Pulmonary artery endothelial cell (primary cell): Measurements from ENCODE around the gene TBL2. TPM values are rescaled to one million over a fixed set of nuclear protein-coding genes. Genes with fewer than 3 reads are reported as not detected.
"Not testable (repeated sequence)": the region's sequence is repeated elsewhere in the genome, so short reads cannot be mapped to it uniquely, and the experiment has no call there.

Source experiments
- DNase-seq: peaks from one replicate; pipeline ENCODE4 v3.0.0-alpha.2; 2011; ENCODE audit warnings: low read depth, low spot score
- total RNA-seq: library from RNA; depleted of rRNA; stranded (reverse); fragments of >200 nt; gene quantifications from 2 replicates; pipeline ENCODE4 v1.2.3, GENCODE V29; 2014

TBL2 gene
- total RNA-seq, 1 donor from 2014 or later = 47.0 TPM

DNA sequence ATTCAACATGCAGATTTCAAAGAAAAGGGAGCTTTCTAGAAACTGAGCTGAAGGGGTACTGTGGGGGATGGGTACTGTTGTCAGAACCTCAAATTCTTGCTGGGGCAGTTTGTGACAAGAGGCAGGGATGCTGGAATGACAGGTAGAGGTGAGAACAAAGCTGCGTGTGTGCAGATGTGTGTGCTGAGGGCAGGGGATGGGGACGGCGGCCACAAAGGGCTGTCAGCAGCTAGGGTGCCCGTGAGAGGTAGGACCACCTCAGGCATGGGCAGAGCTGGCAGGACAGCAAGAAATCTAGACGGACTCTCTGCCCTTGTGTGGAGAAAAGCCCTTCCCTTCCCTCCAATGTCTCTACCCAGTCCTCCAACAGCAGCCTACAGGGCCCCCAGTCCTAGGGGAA is 41.9 kb downstream of the TBL2 start:
- no peak for DNase-seq

DNA sequence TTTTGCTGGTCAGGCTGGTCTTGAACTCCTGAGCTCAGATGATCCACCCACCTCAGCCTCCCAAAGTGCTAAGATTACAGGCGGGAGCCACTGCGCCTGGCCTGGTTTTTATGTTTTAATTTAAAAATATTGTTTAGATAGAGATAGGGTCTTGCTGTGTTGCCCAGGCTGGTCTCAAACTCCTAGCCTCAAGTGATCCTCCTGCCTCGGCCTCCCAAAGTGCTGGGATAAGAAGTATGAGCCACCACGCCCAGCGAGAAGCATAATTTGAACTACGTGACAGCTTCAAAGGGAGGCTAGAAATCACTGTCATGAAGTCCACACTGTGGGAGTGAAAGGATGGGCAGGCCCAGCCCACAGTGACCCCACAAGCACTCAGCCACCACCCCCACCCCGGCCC is 42.5 kb downstream of the TBL2 start:
- DNase-seq = not testable (repeated sequence)

- DNase-seq = no peak
Observed at GRCh38 chr7:73533742-73534141, 44.6 kb downstream of the TBL2 start.

- DNase-seq = no peak
Observed at GRCh38 chr7:73532224-73532623, 46.2 kb downstream of the TBL2 start.

DNA sequence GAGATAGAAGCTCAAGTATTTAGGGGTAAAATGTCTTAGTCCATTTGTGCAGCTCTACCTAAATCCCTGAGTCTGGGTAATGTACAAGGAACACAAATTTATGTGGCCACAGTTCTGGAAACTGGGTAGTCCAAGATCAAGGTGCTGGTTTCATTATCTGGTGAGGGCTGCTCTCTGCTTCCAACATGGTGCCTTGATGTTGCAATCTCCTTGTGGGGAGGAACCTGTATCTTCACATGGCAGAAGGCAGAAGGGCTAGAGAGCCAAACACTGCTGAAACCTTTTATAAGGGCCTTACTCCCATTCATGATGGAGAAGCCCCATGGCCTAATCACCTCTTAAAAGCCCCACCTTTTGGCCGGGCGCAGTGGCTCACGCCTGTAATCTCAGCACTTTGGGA is 47.6 kb downstream of the TBL2 start:
- DNase-seq = no peak

DNA sequence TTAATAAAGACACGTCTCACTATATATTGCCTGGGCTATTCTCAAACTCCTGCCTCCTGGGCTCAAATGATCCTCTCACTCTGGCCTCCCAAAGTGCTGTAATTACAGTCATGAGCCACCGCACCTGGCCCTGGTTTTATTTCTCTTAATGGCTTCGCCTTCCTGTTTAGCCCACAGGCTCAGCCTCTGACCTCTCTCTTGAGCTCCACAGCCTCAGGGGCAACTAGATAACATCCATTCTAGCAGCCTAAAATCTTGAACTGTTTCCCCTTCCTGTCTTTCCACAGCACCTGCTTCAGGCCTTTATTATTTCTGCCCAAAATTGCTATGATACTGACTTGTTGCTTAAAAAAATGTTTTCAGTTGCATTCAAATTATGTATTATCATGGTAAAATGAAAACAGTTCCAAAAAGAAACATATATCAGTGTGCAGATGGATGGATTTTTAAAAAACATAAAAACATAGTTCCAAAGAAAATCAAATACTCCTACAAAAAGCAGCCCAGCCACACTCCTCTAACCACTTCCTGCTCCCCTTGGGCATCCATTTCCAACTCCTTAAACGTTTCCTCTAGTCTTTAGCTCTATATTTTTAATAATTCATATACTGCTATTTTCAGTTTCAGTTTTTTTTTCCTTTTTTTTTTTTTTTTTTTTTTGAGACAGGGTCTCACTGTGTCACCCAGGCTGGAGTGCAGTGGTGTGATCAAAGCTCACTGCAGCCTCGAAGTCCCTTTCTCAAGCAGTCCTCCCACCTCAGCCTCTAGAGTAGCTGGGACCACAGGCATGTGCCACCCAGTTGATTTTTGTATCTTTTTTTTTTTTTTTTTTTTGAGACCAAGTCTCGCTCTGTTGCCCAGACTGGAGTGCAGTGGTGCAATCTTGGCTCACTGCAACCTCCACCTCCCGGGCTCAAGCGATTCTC is 51.2 kb downstream of the TBL2 start:
- no peak for DNase-seq

GRCh38 chr7:73526158-73526494 is 52.3 kb downstream of the TBL2 start:
- not testable (repeated sequence) for DNase-seq

DNA sequence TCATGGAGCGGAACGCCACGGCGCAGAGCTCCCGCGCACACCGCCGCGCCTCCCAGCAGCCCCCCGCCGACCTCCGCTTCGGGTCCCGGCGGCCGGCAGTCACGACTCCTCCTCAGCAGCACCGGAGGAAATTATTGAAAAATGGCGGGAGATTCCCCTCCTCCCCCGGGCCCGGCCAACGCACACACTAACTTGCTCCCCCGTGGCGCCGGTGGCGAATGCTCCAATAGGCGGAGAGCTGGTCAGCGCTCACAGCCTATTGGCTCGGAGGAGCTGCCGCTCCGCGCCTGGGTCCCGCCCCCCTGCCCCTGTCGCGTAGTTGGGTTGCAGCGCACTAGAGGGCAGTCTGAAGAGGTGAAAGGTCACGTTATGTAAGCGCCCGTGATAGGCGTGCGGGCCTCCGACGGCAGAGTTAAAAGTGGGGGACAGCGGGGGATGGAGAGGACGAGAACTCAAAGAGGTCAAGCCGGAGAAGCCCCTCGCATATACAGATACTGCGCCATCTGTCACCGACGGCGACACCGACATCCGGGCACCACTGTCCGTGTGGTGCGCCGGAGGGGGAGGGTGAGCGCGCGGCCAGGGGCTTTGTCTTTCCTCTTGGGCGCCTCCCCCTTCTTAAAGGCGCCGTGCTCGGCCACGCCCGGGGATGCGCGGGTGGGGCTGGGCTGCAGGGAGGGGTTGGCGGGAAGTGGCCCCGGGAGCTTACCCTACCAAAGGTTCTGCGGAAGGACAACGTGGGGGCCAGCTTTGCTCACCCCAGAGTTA is 56.1 kb downstream of the TBL2 start, which contains the start of gene BAZ1B:
TSS of gene BAZ1B (minus strand) at position 189 of the 768 bp plus-strand sequence. CDS start 360 bp downstream, outside the sequence.
- peak; percentile 95 for DNase-seq

DNA sequence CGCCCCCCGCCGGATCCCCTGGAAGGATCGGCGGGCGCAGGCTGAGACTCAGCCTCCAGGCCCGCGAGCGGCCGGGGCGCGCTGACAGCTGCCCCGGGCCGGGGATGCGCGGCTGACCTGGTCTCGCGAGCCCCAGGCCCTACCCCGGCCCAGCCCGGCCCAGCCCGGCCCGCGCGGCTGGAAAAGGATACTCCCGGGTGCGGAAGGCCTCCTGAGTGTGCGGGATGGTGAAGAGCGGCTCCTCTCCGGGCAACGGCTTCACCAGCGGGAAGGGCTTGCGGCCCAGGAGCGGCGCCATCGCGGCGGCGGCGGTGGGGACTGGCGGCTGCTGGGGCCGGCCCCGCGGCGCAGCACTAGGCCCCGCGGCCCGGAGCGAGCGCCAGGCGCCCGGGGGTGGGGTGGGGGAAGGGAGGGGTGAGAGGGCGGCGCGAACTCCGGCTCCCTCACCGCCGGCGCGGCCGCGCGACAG is 56.7 kb downstream of the TBL2 start:
- no peak for DNase-seq

DNA sequence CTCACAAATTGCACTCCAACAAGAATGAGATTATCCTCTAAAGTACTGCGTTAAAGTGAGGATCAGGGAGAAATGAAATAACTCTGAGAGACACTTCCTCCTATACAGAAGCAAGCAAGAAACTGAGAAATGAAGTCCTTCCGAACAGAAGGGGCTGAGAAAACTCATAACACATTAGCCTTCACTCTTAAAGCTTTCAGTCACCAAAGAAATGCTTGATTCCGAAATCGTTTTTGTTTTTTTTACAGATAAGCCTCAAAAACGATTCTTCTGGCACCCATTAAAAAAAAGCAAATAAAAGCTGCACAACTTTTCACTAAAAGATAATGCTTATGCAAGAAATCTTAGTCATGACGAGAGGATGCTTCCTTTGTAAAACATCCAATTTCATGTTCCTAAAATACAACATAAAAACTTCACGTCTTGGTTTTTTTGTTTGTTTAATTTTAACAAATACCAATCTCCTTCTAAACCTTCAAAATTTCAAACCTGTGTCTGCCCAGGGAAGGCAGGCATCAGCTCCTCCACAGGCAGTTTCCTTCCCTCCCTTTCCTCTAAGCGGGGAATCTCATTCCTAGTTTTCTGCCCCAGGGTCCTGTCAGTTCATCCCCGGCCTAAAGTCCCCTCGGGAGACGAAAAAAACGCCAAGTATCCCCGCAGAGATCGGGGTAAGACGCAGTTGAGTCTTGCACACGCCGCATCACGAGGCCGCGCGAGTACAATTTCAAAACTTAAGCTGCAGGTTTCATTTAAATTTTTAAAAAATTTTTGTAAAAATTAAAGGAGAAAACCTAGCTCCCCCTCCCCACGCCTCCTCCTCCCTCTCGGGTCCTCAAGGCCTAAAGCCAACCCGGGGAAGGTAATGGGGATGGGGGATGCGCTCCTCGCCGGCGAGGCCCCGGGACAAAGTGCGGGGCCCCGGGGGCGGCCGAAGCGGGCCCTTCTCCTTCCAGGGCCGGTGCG is 57.4 kb downstream of the TBL2 start:
- DNase-seq = no peak

- DNase-seq = no peak
Observed at GRCh38 chr7:73519867-73520672, 58.3 kb downstream of the TBL2 start.

DNA sequence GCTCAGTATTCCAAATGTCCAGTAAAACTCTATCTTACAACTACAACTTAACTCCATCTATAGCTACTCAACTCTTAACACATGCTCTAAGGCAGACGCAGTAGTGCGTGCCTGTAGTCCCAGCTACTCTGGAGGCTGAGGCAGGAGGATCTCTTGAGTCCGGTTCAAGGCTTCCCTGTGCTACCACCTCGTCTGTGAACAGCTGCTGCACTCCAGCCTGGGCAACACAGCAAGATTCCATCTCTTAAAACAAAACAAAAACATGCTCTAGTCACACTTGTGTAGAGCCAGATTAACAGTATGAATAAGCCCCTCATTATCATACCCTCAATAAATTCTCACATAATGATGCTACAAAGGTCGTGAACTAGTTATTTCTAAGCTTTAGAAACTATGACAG is 59.9 kb downstream of the TBL2 start:
- DNase-seq = no peak

Other genes starting within 250 kb of the TBL2 start
- gene FZD9, start 144.8 kb downstream of the TBL2 start, total RNA-seq = 0.66 and 0.74 TPM in 2 replicates
- gene BAZ1B, start 56.3 kb downstream of the TBL2 start, total RNA-seq = 53.7 and 78.1 TPM in 2 replicates
- gene BCL7B, start 20.9 kb downstream of the TBL2 start, total RNA-seq = 22.9 and 23.9 TPM in 2 replicates
- gene MLXIPL, start 45.9 kb upstream of the TBL2 start, total RNA-seq = not detected in 2 replicates
- 2.5 and 4.3 TPM in 2 replicates for gene VPS37D, start 89.3 kb upstream of the TBL2 start, total RNA-seq
- gene DNAJC30, start 104.9 kb upstream of the TBL2 start, total RNA-seq = 1.9 and 2.7 TPM in 2 replicates
- gene BUD23, start 105.0 kb upstream of the TBL2 start, total RNA-seq = 52.1 and 70.5 TPM in 2 replicates
- 21.8 and 23.5 TPM in 2 replicates for gene STX1A, start 141.1 kb upstream of the TBL2 start, total RNA-seq
- 10.4 and 11.9 TPM in 2 replicates for gene ABHD11, start 160.2 kb upstream of the TBL2 start, total RNA-seq
- 0.07 TPM in 1 of 2 replicates, not detected in the other for gene CLDN3, start 191.7 kb upstream of the TBL2 start, total RNA-seq